Stimulated activated naive B cell treated with anti-CD40 and anti-IgM and Interleukin-4, amounts not matched to agents 10 μg/mL and 1 μg/mL and 100 μg/mL, for 72 hours (primary cell): ENCODE data around the gene CTCFL.
A peak's percentile ranks its signal among the peaks of the same experiment; 100 is the strongest.

Experiments
- ATAC-seq, 2 donors: fragments of 150-1000 bp; cut with Tn5 transposase; replicated peaks; 2 replicates each; pipeline ENCODE4 v1.10.0; 2021; ENCODE audit warnings: moderate library complexity in 1 of 2
- DNase-seq: peaks from one replicate; pipeline ENCODE4 v3.0.0; 2021
- H3K27ac Mint-ChIP-seq: one replicate; pipeline ENCODE4 v1.8.0; 2022; ENCODE audit warnings: mild to moderate bottlenecking, mixed read lengths
- H3K27me3 Mint-ChIP-seq, 2 donors: one replicate each; pipeline ENCODE4 v1.8.0; 2022; ENCODE audit warnings: mixed read lengths in 2 of 2
- H3K36me3 Mint-ChIP-seq, 2 donors: one replicate each; pipeline ENCODE4 v1.8.0; 2022; ENCODE audit warnings: mixed read lengths in 2 of 2, mild to moderate bottlenecking in 1 of 2
- H3K4me1 Mint-ChIP-seq, 2 donors: one replicate each; pipeline ENCODE4 v1.8.0; 2022; ENCODE audit warnings: mixed read lengths in 2 of 2, mild to moderate bottlenecking in 1 of 2
- H3K4me3 Mint-ChIP-seq, 2 donors: one replicate each; pipeline ENCODE4 v1.8.0; 2022; ENCODE audit warnings: mild to moderate bottlenecking in 2 of 2, mixed read lengths in 2 of 2, moderate library complexity in 1 of 2
- H3K9me3 Mint-ChIP-seq, 2 donors: one replicate each; pipeline ENCODE4 v1.8.0; 2022; ENCODE audit warnings: mixed read lengths in 2 of 2, mild to moderate bottlenecking in 1 of 2

CTCFL gene

DNA sequence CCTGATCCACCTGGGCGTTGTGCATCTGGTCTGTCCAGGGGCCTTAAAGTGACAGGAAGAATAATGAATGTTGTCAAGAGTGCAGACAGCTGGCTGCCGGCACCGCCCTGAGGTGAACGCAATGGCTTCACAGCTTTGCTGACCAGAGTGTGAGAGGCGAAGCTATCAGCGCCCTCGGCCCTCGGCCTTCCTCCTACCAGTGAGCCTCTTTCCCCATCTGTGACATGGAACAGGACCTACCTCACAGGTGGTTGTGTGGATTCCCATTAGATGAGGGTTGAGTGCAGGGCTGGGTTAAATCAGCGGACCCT is 54.8 kb downstream of the CTCFL start:
- Mint-ChIP-seq H3K4me1 (peaks cover 36 to 65% of the 10 kb centered on the region in 2 donors), H3K4me3 (no peak overlapping the region), H3K36me3 (no peaks in the 10 kb centered on the region), H3K27ac (no peak overlapping the region), H3K9me3 (no peaks in the 10 kb centered on the region), H3K27me3 (peaks cover 0 to 3% of the 10 kb centered on the region in 2 donors)
- ATAC-seq, result no peak
- no peak for DNase-seq

DNA sequence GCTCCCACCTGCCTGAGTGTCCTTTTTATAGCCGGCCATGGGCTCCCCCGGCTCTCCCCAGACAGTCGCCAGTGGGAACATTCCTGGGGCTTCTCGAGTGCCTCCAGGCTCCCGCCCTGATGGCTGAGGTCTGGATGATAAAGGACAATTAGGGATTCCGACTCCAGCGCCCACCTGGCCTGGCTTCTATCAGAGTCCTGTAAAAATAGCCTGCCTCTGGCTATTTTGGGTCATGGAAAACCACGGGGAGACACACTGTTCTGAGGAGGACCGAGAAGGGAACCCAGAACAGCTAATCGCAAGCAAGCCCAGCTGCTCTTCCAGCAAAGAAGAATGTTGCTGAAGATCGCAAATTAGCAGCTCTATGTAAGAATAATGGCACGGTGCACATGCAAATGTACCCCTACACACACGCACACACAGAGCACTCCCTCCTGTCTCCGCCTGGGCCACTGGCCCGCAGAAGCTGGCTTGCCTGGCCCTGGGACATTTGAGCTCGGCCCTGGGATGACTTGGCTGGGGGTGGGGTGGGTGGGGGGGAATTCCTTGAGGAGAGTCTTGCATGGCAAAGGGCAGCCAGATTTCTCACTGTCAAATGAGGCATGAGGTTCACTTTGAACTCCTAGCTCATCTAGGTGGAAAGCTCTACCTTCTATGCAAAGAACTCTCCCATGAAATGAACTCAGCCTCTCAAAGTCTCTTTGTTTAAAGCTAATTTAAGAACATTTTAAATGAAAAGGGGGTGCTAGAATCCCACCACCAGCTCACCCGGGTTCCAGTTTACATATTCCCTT is 55.3 kb downstream of the CTCFL start:
- no peak overlapping the region for H3K27ac Mint-ChIP-seq
- H3K4me3 Mint-ChIP-seq, result no peak overlapping the region

DNA sequence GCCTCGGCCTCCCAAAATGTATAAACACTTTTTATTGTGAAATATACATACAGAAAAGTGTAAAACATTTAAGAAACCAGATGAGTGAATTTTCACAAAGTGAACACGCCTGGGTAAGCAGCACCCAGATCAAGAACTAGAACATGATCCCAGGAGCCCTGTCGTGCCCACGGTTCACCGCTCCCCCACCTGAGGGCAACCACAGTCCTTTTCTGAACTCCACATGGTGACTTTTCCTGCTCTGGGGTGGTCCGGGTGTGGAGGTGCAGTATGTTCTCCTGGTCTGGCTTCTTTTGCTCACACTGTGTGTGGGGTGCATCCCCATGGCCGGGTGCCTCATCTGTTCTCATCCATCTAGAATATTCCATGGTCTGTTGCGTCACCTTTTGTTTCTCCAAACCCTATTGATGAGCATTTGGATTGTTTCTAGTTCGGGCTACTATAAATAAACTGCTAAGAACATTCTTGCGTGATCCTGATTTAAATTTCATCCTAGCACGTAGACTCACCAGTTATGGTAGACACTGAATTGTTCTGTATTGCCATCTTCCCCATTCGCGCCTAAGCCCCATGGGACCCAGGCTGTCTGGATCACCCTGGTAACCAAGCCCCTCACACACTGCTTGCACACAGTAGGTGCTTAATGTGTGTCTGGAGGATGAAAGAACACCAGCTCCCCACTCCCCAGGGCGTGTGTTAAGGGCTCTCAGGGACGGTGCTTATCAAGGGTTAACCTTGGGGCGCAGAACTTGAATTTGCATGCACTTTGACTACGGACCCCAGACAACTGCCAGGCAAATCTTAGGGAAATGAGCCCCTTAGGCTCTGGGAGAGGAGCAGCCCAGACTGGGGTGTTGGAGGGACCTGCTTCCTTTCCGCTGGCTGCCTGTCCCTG is 56.2 kb downstream of the CTCFL start:
- Mint-ChIP-seq H3K27ac (peak overlapping the region; percentile 65), H3K27me3 (peaks cover 0 to 7% of the 10 kb centered on the region in 2 donors), H3K4me1 (peaks cover 32 to 61% of the 10 kb centered on the region in 2 donors), H3K9me3 (no peaks in the 10 kb centered on the region), H3K4me3 (no peak overlapping the region), H3K36me3 (no peaks in the 10 kb centered on the region)
- DNase-seq (no peak), ATAC-seq (peak in 1 of 2 donors; percentile 38)

More for the DNA sequence above, 55.3 kb downstream of the CTCFL start:
- ATAC-seq, result peak in 1 of 2 donors; percentile 33
- no peaks in the 10 kb centered on the region for H3K9me3 Mint-ChIP-seq
- H3K36me3 Mint-ChIP-seq, result no peaks in the 10 kb centered on the region
- peaks cover 34 to 61% of the 10 kb centered on the region in 2 donors for H3K4me1 Mint-ChIP-seq
- no peak for DNase-seq
- peaks cover 0 to 6% of the 10 kb centered on the region in 2 donors for H3K27me3 Mint-ChIP-seq

DNA sequence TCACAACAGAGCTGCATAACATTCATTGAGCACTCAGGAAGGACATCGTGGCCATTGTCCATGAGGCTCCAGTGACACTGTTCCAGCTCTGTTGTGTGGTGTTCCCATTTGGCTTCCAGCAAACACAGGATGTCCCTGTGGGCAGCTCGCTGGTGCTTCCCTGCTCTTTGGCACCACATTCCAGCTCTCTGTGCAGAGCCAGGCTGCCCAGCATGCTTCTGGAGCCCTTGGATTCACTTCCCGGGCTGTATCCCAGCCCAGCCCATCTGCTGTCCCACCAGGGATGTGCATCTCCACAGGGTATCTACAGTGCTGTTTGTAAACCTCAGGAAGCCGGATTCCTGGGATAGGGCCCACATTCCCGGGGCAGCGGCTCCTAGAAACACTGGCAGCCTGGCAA is 57.2 kb downstream of the CTCFL start:
- Mint-ChIP-seq H3K4me3 (no peak overlapping the region), H3K36me3 (no peaks in the 10 kb centered on the region), H3K27me3 (peaks cover 0 to 7% of the 10 kb centered on the region in 2 donors), H3K4me1 (peaks cover 30 to 59% of the 10 kb centered on the region in 2 donors), H3K9me3 (no peaks in the 10 kb centered on the region), H3K27ac (no peak overlapping the region)
- ATAC-seq (no peak), DNase-seq (no peak)

DNA sequence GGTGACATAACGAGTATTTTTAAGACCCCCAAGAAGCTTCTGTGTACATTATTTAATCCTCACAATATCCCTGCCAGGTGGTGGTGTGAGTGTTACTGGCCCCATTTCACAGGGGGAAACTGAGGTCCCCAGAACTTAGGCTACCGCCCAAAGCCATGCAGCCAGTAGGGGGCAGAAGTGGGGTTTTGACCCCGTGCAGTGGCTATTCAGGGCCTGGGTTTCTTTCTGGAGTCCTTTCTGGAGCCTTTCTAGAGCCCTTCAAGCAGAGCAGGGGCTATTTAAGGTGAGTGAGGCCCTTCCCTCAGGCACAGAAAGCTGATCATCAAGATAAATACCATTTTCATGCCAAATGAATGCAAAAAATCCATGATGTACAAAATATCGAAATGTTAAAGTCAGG is 59.0 kb downstream of the CTCFL start:
- Mint-ChIP-seq H3K27ac (no peak overlapping the region), H3K4me3 (no peak overlapping the region), H3K9me3 (no peaks in the 10 kb centered on the region), H3K36me3 (no peaks in the 10 kb centered on the region), H3K4me1 (peaks cover 26 to 55% of the 10 kb centered on the region in 2 donors), H3K27me3 (peaks cover 0 to 7% of the 10 kb centered on the region in 2 donors)
- DNase-seq, result no peak
- ATAC-seq, result no peak

DNA sequence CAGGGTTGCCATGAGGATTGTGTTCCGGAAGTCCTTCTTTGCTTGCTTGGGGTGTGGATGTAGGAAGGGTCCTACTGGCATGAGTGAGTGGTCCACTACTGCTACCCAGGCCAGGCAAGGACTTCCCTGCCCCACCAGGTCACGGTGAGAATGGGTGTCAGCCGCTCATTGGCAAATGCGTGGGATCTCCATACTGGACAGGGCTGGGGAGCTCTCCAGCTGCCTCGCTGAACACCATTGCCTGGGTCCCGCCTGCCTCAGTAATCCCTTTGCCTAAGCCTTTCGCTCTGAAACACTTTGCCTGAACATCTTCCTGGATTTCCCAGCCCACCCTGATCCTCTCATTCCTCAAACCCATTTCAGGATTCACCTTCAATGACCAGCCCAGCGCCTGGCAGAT is 59.5 kb downstream of the CTCFL start:
- H3K9me3 Mint-ChIP-seq, result no peaks in the 10 kb centered on the region
- H3K27me3 Mint-ChIP-seq, result peaks cover 0 to 7% of the 10 kb centered on the region in 2 donors
- H3K36me3 Mint-ChIP-seq, result no peaks in the 10 kb centered on the region
- ATAC-seq (no peak), DNase-seq (no peak)
- peaks cover 28 to 51% of the 10 kb centered on the region in 2 donors for H3K4me1 Mint-ChIP-seq
- H3K27ac Mint-ChIP-seq, result peak overlapping the region; percentile 75
- H3K4me3 Mint-ChIP-seq, result no peak overlapping the region

DNA sequence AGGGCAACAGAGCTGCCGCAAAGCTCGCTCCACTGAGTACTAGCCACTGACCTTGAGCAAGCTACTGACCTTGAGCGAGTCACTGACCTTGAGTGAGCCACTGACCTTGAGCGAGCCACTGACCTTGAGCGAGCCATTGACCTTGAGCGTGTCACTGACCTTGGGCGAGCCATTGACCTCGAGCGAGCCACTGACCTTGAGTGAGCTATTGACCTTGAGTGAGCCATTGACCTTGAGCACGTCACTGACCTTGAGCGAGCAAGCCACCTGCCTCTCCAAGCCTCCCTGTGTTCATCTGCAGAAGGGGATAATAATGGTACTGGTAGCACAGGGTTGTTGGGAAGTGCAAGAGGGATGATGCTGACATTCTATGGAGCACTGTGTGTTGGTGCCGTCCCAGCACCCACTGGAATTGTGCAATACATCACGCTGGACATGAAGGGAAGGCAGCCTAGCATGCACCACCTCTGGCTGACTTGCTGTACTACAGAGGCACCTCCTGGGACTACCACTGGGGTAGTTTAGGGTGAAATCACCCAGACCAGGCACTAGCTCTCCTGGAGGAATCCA is 60.2 kb downstream of the CTCFL start:
- peaks cover 0 to 7% of the 10 kb centered on the region in 2 donors for H3K27me3 Mint-ChIP-seq
- no peak overlapping the region for H3K27ac Mint-ChIP-seq
- H3K9me3 Mint-ChIP-seq, result no peaks in the 10 kb centered on the region
- peaks cover 28 to 43% of the 10 kb centered on the region in 2 donors for H3K4me1 Mint-ChIP-seq
- no peak for DNase-seq
- peak in 1 of 2 donors; percentile 52 for ATAC-seq
- H3K4me3 Mint-ChIP-seq, result no peak overlapping the region
- H3K36me3 Mint-ChIP-seq, result no peaks in the 10 kb centered on the region

DNA sequence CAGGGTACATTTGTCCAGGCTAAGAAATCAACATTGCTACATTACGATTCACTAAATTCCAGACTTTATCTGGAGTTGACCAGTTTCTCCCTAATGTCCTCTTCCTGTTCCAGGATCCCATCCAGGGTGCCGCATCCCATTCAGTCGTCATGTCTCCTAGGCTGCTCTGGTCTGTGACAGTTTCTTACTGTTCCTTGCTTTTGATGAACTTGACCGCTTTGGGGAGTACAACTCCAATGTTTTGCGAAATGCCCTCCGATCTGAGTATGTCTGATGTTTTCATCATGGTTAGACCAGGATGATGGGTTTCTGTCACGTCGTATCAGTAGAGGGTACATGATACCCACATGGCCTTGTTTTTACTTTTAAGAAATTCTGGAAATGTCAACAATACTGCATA is 62.2 kb downstream of the CTCFL start:
- no peak overlapping the region for H3K27ac Mint-ChIP-seq

DNA sequence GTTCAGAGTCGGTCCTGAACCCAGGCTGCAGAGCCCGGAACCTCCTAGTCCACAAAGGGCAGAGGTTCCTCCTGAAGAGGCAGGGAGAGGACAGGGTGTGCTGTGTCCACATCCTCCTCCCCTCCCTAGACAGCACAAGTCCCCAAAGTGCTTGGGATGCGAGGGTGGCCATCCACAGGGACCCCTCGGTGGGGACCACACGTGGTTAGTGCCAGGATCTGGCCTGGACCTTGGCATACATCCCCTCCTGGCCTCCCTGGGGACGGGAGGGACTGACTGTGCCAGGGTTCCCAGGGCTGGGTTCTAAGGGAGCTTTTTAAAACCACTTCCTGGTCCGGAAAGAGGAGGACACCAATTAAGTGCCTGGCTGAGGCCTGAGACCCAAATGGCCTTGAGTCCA is 63.2 kb downstream of the CTCFL start:
- ATAC-seq, result no peak
- Mint-ChIP-seq H3K4me3 (no peak overlapping the region), H3K27me3 (peaks cover 0 to 7% of the 10 kb centered on the region in 2 donors), H3K9me3 (no peaks in the 10 kb centered on the region), H3K4me1 (peaks cover 23 to 28% of the 10 kb centered on the region in 2 donors), H3K36me3 (no peaks in the 10 kb centered on the region), H3K27ac (no peak overlapping the region)
- no peak for DNase-seq

More for the DNA sequence above, 62.2 kb downstream of the CTCFL start:
- peaks cover 0 to 7% of the 10 kb centered on the region in 2 donors for H3K27me3 Mint-ChIP-seq
- no peaks in the 10 kb centered on the region for H3K36me3 Mint-ChIP-seq
- no peak overlapping the region for H3K4me3 Mint-ChIP-seq
- DNase-seq, result no peak
- no peaks in the 10 kb centered on the region for H3K9me3 Mint-ChIP-seq
- H3K4me1 Mint-ChIP-seq, result peaks cover 24 to 28% of the 10 kb centered on the region in 2 donors
- ATAC-seq, result no peak

DNA sequence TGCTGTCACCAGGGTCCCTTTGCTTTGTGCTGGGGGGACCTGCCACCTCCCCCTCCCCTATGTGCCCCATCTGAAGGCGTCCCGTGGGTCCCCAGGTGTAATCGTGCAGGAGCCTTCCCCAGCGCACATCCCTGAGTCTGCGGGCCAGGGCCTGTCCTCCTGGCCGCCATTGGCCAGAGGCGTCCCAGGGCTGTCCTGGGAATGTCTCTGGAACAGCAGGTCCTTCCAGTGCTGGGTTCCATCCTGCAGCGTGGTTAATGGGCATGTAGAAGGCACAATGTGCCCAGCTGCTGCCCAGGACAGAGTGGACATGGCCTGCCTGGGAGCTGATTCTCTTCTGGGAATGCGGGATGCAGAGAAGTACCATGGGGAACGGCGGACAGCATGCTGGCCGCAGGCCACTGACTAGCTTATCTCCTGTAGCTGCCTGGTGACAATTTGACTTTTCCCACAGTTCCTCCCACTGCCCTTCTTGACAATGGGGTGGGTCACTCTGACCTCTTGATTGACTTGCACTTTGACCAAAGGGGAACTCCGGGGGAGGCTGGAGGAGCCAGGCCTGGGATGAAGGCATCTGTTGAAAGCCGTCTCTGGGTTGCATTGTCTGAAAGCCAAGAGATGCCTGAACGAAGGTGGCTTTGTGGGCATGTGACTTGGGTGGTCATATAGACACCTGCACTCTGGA is 64.0 kb downstream of the CTCFL start:
- no peak for ATAC-seq
- H3K36me3 Mint-ChIP-seq, result no peaks in the 10 kb centered on the region
- no peak overlapping the region for H3K4me3 Mint-ChIP-seq
- no peak for DNase-seq
- H3K27me3 Mint-ChIP-seq, result peaks cover 0 to 7% of the 10 kb centered on the region in 2 donors
- H3K4me1 Mint-ChIP-seq, result peaks cover 28 to 29% of the 10 kb centered on the region in 2 donors
- H3K27ac Mint-ChIP-seq, result no peak overlapping the region
- H3K9me3 Mint-ChIP-seq, result no peaks in the 10 kb centered on the region

DNA sequence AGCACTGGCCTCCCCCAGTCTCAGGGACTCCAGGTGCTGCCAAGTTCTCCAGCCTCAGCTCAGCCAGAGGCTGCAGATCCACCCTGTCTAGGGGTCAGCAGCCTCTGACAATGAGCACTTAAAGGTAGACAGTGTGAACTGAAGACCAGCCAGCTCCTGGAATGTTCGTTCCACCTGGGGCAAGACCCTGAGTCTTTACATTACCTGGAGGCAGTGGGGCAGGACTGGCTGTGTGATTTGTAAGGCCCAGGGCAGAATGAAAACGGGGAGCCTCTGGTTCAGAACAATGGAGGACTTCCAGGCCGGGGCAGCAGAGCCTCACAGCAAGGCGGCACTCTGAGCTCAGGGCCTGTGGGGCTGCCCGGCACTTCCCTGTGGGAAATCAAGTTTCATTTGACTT is 65.0 kb downstream of the CTCFL start:
- no peak overlapping the region for H3K4me3 Mint-ChIP-seq
- H3K27ac Mint-ChIP-seq, result peak overlapping the region; percentile 37
- DNase-seq (no peak), ATAC-seq (no peak)
- no peaks in the 10 kb centered on the region for H3K9me3 Mint-ChIP-seq
- H3K27me3 Mint-ChIP-seq, result peaks cover 0 to 3% of the 10 kb centered on the region in 2 donors
- no peaks in the 10 kb centered on the region for H3K36me3 Mint-ChIP-seq
- H3K4me1 Mint-ChIP-seq, result peaks cover 22 to 29% of the 10 kb centered on the region in 2 donors

DNA sequence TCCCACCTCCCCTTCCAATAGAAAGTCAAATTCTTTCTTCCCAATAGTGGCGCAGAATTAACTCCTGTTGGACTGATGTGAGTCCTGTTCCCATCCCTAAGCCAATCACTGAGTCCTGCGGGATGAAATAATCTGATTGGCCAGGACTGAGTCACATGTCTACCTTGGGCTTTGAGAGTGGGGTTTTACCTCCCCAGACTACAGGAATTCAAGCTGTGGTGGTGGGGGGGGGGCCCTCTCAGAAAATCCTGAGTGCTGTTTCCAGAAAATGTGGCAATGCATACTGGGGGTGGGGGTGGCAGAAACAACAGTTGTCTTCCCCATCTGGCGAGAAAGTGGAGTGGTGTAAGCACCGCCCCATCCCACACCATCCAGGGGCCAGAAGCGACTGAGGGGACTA is 65.7 kb downstream of the CTCFL start:
- Mint-ChIP-seq H3K36me3 (no peaks in the 10 kb centered on the region), H3K27me3 (no peaks in the 10 kb centered on the region), H3K9me3 (no peaks in the 10 kb centered on the region), H3K4me3 (no peak overlapping the region), H3K27ac (no peak overlapping the region), H3K4me1 (peaks cover 21 to 29% of the 10 kb centered on the region in 2 donors)
- ATAC-seq (no peak), DNase-seq (no peak)

DNA sequence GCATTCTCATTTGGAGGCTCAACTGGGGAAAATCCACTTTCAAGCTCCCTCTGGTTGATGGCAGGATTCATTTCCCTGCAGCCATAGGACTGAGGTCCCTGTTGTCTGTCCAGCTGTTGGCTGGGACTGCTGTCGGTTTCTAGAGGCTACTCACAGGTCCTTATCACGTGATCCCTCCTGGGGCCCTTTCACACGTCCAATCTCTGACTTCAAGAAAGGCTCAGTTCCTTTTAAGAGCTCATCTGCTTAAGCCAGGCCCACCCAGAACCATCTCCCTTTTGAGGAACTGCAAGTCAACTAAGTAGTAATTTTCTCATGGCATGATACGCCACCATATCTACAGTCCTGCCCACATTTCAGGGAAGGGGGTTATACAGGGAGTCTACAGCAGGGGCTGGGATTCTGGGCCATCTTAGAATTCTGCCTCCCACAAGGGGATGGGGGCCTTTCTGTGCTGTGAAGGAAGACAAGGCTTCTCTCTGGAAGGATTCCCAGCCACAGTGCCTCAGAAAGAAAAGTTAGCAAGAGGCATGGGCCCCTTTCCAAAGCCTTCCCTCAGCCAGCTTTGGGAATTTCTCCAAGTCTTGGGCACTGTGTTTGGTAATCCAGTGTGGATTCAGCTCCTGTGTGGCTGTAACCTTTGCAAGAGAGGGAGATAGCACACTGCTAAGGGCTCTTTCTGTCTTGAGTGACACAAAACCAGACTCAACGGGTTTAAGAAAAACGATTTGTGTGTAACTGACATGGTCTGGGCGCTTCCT is 66.4 kb downstream of the CTCFL start:
- Mint-ChIP-seq H3K9me3 (no peaks in the 10 kb centered on the region), H3K27me3 (no peaks in the 10 kb centered on the region), H3K4me1 (peaks cover 15 to 26% of the 10 kb centered on the region in 2 donors)

More for the DNA sequence above, 66.4 kb downstream of the CTCFL start:
- H3K4me3 Mint-ChIP-seq, result no peak overlapping the region
- peak; percentile 57 to 68 for ATAC-seq
- no peaks in the 10 kb centered on the region for H3K36me3 Mint-ChIP-seq
- no peak overlapping the region for H3K27ac Mint-ChIP-seq
- no peak for DNase-seq
